Uterus (tissue), 2 donors: ENCODE results near the gene ABLIM2.

Experiments used
- POLR2A ChIP-seq, 2 donors: fragments of 450-650 bp; IDR thresholded peaks; one replicate each; pipeline ENCODE4 v1.6.1; 2016; ENCODE audit warnings: antibody characterized with exemption in 2 of 2, mild to moderate bottlenecking in 1 of 2, moderate library complexity in 1 of 2
- TF ChIP-seq, protein P1 (sequence below), 4 experiments: fragments of 200-600 bp in 2 of 4; fragments of 450-650 bp in 2 of 4; sonication (generic) in 2 of 4; IDR thresholded peaks; one replicate each; pipeline ENCODE4 v1.5.1; 2016 to 2019; ENCODE audit warnings: antibody characterized with exemption in 4 of 4, mild to moderate bottlenecking in 2 of 4, moderate library complexity in 1 of 4

DNA sequence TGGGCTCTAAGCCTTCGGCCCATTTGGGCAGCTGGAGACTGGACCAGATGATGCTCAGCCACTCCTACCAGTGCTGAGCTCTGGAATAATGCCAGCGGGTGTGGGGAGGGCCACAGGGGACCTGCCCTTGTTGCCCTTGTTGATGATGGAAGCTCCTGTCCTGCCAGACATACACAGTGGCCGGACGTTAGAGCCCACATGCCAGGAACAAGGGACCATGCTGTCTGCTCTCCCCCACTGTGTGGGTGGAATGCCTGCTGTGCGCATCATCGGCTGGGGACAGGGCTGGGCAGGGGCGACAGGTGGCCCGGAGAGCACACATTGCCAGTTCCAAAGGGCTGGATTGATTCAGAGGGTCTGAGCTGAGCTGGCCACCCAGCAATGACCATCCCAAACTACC, 2.0 kb downstream of the ABLIM2 start:
- TF ChIP-seq, protein P1, sequence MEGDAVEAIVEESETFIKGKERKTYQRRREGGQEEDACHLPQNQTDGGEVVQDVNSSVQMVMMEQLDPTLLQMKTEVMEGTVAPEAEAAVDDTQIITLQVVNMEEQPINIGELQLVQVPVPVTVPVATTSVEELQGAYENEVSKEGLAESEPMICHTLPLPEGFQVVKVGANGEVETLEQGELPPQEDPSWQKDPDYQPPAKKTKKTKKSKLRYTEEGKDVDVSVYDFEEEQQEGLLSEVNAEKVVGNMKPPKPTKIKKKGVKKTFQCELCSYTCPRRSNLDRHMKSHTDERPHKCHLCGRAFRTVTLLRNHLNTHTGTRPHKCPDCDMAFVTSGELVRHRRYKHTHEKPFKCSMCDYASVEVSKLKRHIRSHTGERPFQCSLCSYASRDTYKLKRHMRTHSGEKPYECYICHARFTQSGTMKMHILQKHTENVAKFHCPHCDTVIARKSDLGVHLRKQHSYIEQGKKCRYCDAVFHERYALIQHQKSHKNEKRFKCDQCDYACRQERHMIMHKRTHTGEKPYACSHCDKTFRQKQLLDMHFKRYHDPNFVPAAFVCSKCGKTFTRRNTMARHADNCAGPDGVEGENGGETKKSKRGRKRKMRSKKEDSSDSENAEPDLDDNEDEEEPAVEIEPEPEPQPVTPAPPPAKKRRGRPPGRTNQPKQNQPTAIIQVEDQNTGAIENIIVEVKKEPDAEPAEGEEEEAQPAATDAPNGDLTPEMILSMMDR (IDR thresholded peaks at IDR 0.05) = no peak
- no peak for TF ChIP-seq POLR2A (IDR thresholded peaks at IDR 0.05)
